ENCODE measurements around the gene FUT8. TPM values are rescaled to one million over a fixed set of nuclear protein-coding genes. Genes with fewer than 3 reads are reported as not detected.

FUT8 gene
- total and polyA plus RNA-seq, 4 donors = 1.1 to 14.1 (median 4.0) TPM

DNA sequence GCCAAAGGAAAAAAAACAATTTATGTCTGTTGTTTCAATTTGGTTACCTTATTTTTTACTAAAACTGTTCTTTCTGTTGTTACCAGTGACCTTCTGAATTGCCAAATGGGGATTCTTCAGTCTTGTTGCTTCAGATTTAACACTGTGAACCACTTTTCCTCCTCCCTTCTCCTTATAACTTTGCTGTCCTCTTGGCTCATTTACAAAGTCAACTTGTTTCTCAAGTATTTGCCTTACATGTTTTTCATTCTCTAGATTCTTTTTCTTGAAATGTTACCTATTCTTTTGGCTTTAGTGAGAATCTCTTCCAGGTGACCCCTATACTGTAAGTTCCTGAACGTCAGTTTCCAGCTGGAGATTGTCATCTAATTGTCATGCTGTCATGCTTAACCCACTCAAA lies 19.4 kb downstream of the FUT8 start (continued):
- TF ChIP-seq, protein P1, sequence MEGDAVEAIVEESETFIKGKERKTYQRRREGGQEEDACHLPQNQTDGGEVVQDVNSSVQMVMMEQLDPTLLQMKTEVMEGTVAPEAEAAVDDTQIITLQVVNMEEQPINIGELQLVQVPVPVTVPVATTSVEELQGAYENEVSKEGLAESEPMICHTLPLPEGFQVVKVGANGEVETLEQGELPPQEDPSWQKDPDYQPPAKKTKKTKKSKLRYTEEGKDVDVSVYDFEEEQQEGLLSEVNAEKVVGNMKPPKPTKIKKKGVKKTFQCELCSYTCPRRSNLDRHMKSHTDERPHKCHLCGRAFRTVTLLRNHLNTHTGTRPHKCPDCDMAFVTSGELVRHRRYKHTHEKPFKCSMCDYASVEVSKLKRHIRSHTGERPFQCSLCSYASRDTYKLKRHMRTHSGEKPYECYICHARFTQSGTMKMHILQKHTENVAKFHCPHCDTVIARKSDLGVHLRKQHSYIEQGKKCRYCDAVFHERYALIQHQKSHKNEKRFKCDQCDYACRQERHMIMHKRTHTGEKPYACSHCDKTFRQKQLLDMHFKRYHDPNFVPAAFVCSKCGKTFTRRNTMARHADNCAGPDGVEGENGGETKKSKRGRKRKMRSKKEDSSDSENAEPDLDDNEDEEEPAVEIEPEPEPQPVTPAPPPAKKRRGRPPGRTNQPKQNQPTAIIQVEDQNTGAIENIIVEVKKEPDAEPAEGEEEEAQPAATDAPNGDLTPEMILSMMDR (IDR thresholded peaks at IDR 0.05; ENCODE audit: low read depth, low read length, missing input control) = no peak
- TF ChIP-seq MAX (IDR thresholded peaks at IDR 0.05) (no peak), JUND (IDR thresholded peaks at IDR 0.05) (no peak), HNF4G (IDR thresholded peaks at IDR 0.05) (no peak), RXRA (IDR thresholded peaks at IDR 0.05) (no peak), EGR1 (IDR thresholded peaks at IDR 0.05; ENCODE audit: low read depth in 2 of 2) (no peak), TAF1 (conservative IDR thresholded peaks at IDR 0.05) (no peak), GABPA (IDR thresholded peaks at IDR 0.05 in 1 of 2, conservative IDR thresholded peaks at IDR 0.05 in 1 of 2) (no peak)

DNA sequence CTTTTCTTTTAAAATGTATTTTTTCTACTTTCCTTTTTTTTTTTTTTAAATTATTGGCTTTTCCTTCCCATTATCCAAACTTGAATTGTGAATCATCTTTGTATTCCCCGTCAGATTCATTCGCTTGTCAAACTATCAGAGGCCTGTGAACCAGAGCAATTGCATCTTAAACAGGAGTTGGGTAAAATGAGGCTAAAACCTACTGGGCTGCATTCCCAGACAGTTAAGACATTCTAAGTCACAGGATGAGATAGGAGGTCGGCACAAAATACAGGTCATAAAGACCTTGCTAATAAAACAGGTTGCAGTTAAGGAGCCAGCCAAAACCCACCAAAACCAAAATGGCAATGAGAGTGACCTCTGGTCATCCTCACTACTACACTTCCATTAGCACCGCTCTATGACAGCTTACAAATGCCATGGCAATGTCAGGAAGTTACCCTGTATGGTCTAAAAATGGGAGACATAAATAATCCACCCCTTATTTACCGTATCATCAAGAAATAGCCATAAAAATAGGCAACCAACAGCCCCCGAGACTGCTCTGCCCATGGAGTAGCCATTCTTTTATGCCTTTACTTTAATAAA lies 19.9 kb downstream of the FUT8 start:
- H3K9me3 ChIP-seq (ENCODE audit: control insufficient read depth in 4 of 4, low read length in 3 of 4) = peaks cover 0 to 2% (median 0%) of the 10 kb centered on the region in 4 donors
- no peaks in the 10 kb centered on the region for H3K4me1 ChIP-seq (ENCODE audit: control insufficient read depth in 4 of 4, insufficient read depth in 4 of 4, low read length in 3 of 4)
- DNase-seq (ENCODE audit: low spot score) = no peak
- no peak for TF ChIP-seq HNF4A (conservative IDR thresholded peaks at IDR 0.05)
- TF ChIP-seq TAF1 (conservative IDR thresholded peaks at IDR 0.05) = no peak
- no peak for TF ChIP-seq EGR1 (IDR thresholded peaks at IDR 0.05; ENCODE audit: low read depth in 2 of 2)
- no peak for TF ChIP-seq FOXA2 (IDR thresholded peaks at IDR 0.05)
- TF ChIP-seq, protein P1 (IDR thresholded peaks at IDR 0.05; ENCODE audit: low read depth, low read length, missing input control) = no peak
- H3K4me3 ChIP-seq (ENCODE audit: low read depth in 1 of 3, low read length in 3 of 3) = no peak overlapping the region
- H3K36me3 ChIP-seq (ENCODE audit: control insufficient read depth in 4 of 4, insufficient read depth in 3 of 4, low read depth in 1 of 4, low read length in 3 of 4) = no peaks in the 10 kb centered on the region
- 93% methylated on average over 6 of the region's 6 CpGs for WGBS
- H3K9ac ChIP-seq (ENCODE audit: low read depth in 1 of 2, low read length in 2 of 2) = no peak overlapping the region
- no peaks in the 10 kb centered on the region for H3K27me3 ChIP-seq (ENCODE audit: control insufficient read depth in 4 of 4, insufficient read depth in 4 of 4, low read length in 3 of 4)
- no peak overlapping the region for H3K27ac ChIP-seq (ENCODE audit: low read depth in 1 of 2, low read length in 2 of 2)

DNA sequence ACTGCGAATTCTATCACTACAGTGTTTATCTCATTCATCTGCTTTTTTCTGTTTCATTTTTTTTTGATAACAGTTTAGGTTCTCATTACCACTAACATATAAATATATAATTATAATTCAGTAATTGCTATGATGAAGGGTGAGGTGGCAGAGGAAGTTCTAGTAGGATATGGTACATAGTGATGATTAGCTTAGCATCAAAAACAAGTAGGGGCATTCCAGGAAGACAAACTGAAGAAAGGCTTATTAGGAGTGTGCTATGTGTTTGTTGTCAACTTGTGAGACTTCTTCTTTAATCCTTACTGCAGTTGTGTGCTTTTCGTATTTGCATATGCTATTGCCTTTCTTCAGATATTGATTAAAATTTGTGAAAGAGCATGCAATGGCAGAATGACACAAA lies 20.6 kb downstream of the FUT8 start:
- WGBS = 92% methylated on average over 2 of the region's 2 CpGs
- no peak overlapping the region for H3K4me3 ChIP-seq (ENCODE audit: low read depth in 1 of 3, low read length in 3 of 3)
- H3K9me3 ChIP-seq (ENCODE audit: control insufficient read depth in 4 of 4, low read length in 3 of 4) = peaks cover 0 to 2% (median 0%) of the 10 kb centered on the region in 4 donors
- no peak overlapping the region for H3K27ac ChIP-seq (ENCODE audit: low read depth in 1 of 2, low read length in 2 of 2)
- DNase-seq (ENCODE audit: low spot score) = no peak
- H3K36me3 ChIP-seq (ENCODE audit: control insufficient read depth in 4 of 4, insufficient read depth in 3 of 4, low read depth in 1 of 4, low read length in 3 of 4) = no peaks in the 10 kb centered on the region
- H3K27me3 ChIP-seq (ENCODE audit: control insufficient read depth in 4 of 4, insufficient read depth in 4 of 4, low read length in 3 of 4) = no peaks in the 10 kb centered on the region
- no peaks in the 10 kb centered on the region for H3K4me1 ChIP-seq (ENCODE audit: control insufficient read depth in 4 of 4, insufficient read depth in 4 of 4, low read length in 3 of 4)
- H3K9ac ChIP-seq (ENCODE audit: low read depth in 1 of 2, low read length in 2 of 2) = no peak overlapping the region
- TF ChIP-seq, protein P1 (IDR thresholded peaks at IDR 0.05; ENCODE audit: low read depth, low read length, missing input control) = no peak
- TF ChIP-seq MAX (IDR thresholded peaks at IDR 0.05) = no peak
- TF ChIP-seq NR2F2 (IDR thresholded peaks at IDR 0.05) = no peak
- TF ChIP-seq, protein P2, sequence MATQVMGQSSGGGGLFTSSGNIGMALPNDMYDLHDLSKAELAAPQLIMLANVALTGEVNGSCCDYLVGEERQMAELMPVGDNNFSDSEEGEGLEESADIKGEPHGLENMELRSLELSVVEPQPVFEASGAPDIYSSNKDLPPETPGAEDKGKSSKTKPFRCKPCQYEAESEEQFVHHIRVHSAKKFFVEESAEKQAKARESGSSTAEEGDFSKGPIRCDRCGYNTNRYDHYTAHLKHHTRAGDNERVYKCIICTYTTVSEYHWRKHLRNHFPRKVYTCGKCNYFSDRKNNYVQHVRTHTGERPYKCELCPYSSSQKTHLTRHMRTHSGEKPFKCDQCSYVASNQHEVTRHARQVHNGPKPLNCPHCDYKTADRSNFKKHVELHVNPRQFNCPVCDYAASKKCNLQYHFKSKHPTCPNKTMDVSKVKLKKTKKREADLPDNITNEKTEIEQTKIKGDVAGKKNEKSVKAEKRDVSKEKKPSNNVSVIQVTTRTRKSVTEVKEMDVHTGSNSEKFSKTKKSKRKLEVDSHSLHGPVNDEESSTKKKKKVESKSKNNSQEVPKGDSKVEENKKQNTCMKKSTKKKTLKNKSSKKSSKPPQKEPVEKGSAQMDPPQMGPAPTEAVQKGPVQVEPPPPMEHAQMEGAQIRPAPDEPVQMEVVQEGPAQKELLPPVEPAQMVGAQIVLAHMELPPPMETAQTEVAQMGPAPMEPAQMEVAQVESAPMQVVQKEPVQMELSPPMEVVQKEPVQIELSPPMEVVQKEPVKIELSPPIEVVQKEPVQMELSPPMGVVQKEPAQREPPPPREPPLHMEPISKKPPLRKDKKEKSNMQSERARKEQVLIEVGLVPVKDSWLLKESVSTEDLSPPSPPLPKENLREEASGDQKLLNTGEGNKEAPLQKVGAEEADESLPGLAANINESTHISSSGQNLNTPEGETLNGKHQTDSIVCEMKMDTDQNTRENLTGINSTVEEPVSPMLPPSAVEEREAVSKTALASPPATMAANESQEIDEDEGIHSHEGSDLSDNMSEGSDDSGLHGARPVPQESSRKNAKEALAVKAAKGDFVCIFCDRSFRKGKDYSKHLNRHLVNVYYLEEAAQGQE (IDR thresholded peaks at IDR 0.05) = no peak
- no peak for TF ChIP-seq HNF4G (IDR thresholded peaks at IDR 0.05)
- no peak for TF ChIP-seq HNF4A (conservative IDR thresholded peaks at IDR 0.05)
- no peak for TF ChIP-seq GABPA (IDR thresholded peaks at IDR 0.05 in 1 of 2, conservative IDR thresholded peaks at IDR 0.05 in 1 of 2)
- TF ChIP-seq, protein P3, sequence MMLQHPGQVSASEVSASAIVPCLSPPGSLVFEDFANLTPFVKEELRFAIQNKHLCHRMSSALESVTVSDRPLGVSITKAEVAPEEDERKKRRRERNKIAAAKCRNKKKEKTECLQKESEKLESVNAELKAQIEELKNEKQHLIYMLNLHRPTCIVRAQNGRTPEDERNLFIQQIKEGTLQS (IDR thresholded peaks at IDR 0.05) = no peak
- no peak for TF ChIP-seq YY1 (IDR thresholded peaks at IDR 0.05)
- TF ChIP-seq, protein P4, sequence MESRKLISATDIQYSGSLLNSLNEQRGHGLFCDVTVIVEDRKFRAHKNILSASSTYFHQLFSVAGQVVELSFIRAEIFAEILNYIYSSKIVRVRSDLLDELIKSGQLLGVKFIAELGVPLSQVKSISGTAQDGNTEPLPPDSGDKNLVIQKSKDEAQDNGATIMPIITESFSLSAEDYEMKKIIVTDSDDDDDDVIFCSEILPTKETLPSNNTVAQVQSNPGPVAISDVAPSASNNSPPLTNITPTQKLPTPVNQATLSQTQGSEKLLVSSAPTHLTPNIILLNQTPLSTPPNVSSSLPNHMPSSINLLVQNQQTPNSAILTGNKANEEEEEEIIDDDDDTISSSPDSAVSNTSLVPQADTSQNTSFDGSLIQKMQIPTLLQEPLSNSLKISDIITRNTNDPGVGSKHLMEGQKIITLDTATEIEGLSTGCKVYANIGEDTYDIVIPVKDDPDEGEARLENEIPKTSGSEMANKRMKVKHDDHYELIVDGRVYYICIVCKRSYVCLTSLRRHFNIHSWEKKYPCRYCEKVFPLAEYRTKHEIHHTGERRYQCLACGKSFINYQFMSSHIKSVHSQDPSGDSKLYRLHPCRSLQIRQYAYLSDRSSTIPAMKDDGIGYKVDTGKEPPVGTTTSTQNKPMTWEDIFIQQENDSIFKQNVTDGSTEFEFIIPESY (IDR thresholded peaks at IDR 0.05) = no peak
- no peak for TF ChIP-seq RAD21 (IDR thresholded peaks at IDR 0.05)

Data from liver (tissue), 9 donors.